Muscle layer of duodenum (tissue), 2 donors: Measurements from ENCODE around the gene PPP1R10.
"Not testable (repeated sequence)": the region's sequence is repeated elsewhere in the genome, so short reads cannot be mapped to it uniquely, and the experiment has no call there.

Source experiments
- H3K27ac ChIP-seq: one replicate; pipeline ENCODE4 v1.7.0; 2013; ENCODE audit warnings: mild to moderate bottlenecking, low read length
- H3K27me3 ChIP-seq: one replicate; pipeline ENCODE4 v1.7.0; 2013; ENCODE audit warnings: low read depth, mild to moderate bottlenecking, control low read depth, low read length
- H3K36me3 ChIP-seq, 2 donors: one replicate each; pipeline ENCODE4 v1.7.0; 2013; ENCODE audit warnings: low read length in 2 of 2, control low read depth in 1 of 2, mild to moderate bottlenecking in 1 of 2; ENCODE audit not compliant: insufficient read depth in 2 of 2, control insufficient read depth in 1 of 2
- H3K4me1 ChIP-seq, 2 donors: one replicate each; pipeline ENCODE4 v1.7.0; 2013; ENCODE audit warnings: low read length in 2 of 2, mild to moderate bottlenecking in 2 of 2, control low read depth in 1 of 2, moderate library complexity in 1 of 2; ENCODE audit not compliant: insufficient read depth in 2 of 2, control insufficient read depth in 1 of 2
- H3K4me3 ChIP-seq, 2 donors: one replicate each; pipeline ENCODE4 v1.7.0; 2013; ENCODE audit warnings: low read length in 2 of 2, low read depth in 1 of 2, mild to moderate bottlenecking in 1 of 2
- H3K9me3 ChIP-seq, 2 donors: one replicate each; pipeline ENCODE4 v1.7.0; 2013; ENCODE audit warnings: low read length in 2 of 2, control low read depth in 1 of 2, mild to moderate bottlenecking in 1 of 2; ENCODE audit not compliant: control insufficient read depth in 1 of 2
- donor health status: healthy.

Gene PPP1R10

DNA sequence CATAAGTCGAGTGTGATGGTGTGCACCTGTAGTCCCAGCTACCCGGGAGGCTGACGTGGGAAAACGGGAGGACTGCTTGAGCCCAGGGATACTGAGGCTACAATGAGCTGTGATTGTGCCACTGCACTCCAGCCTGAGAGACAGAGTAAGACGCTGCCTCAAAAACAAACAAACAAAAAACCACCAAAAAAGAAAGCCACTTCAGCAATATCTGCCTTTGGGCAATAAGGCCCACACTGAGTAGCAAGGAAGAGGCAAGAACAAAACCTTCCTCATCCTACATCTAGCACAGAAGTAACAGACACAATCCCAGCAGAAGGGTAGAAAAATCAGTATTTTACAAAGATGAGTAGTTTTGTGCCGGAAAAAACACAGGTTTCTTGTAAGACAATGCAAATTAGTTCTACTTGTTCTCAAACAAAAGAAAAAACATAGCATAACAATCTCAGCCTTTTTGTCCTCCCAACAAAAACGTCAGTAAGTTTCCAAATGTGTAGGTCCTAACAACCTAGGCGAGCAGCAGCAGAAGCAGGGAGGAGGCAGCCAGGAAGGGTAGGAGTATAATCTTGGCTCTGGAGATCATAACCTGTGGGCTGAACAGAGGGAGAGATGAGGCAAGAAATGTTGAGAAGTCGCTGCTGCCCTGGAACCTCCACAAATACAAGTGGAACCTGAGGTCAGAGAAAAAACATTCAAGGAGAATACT lies 5.7 kb downstream of the PPP1R10 start:
- H3K4me1 ChIP-seq, result peaks cover 24 to 44% of the 10 kb centered on the region in 2 donors
- H3K27ac ChIP-seq, result no peak overlapping the region

DNA sequence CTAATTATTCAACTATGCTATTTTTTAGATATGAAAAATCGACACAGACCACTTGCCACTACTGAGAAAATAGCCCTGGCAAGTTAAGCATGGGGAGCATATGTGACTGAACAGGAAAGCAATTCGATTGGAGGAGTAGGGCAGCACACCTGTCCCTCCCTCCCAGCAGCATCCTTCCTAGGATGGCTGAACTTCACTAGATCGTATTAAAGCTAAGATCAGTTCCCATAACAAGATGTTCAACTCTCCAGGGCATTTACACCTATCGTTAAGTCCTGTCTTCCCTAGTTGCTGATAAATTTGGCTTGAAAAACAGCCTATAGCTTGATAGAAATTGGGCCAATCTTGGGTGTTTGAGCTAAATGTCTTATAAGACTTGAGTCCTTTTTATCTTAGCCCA lies 7.0 kb downstream of the PPP1R10 start:
- Histone ChIP-seq H3K9me3 (no peaks in the 10 kb centered on the region), H3K36me3 (peaks cover 41 to 51% of the 10 kb centered on the region in 2 donors), H3K27ac (no peak overlapping the region), H3K27me3 (no peaks in the 10 kb centered on the region), H3K4me3 (no peak overlapping the region), H3K4me1 (peaks cover 24 to 44% of the 10 kb centered on the region in 2 donors)

More for the DNA sequence above, 5.7 kb downstream of the PPP1R10 start:
- Histone ChIP-seq H3K36me3 (peaks cover 34 to 48% of the 10 kb centered on the region in 2 donors), H3K4me3 (no peak overlapping the region), H3K27me3 (no peaks in the 10 kb centered on the region), H3K9me3 (no peaks in the 10 kb centered on the region)

DNA sequence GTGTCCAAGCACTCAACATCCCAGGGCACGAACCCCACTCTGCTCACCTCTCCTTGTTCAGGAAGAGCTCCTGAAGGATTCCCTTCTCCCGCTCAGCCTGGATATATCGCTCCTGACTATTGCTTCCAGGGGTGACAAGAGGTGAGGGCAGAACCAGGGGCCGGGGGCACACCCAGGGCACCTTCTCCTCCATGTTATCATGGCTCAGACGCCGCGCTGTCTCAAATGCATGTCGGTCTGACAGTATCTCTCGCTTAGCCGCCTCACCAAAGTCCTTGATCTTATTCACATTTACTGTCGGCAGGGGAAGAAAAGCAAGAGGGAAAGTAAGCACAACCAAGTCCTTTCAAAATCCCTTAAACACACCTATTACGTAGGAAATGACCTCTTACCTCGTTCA lies 13.1 kb downstream of the PPP1R10 start:
- Histone ChIP-seq H3K27me3 (no peaks in the 10 kb centered on the region), H3K27ac (no peak overlapping the region), H3K4me3 (no peak overlapping the region), H3K9me3 (no peaks in the 10 kb centered on the region), H3K4me1 (no peaks in the 10 kb centered on the region), H3K36me3 (peaks cover 73 to 84% of the 10 kb centered on the region in 2 donors)

GRCh38 chr6:30601815-30602641 lies 15.0 kb downstream of the PPP1R10 start:
- no peak overlapping the region for H3K27ac ChIP-seq
- peaks cover 58 to 65% of the 10 kb centered on the region in 2 donors for H3K36me3 ChIP-seq
- no peaks in the 10 kb centered on the region for H3K27me3 ChIP-seq
- H3K4me1 ChIP-seq, result no peaks in the 10 kb centered on the region
- no peaks in the 10 kb centered on the region for H3K9me3 ChIP-seq
- no peak overlapping the region for H3K4me3 ChIP-seq

DNA sequence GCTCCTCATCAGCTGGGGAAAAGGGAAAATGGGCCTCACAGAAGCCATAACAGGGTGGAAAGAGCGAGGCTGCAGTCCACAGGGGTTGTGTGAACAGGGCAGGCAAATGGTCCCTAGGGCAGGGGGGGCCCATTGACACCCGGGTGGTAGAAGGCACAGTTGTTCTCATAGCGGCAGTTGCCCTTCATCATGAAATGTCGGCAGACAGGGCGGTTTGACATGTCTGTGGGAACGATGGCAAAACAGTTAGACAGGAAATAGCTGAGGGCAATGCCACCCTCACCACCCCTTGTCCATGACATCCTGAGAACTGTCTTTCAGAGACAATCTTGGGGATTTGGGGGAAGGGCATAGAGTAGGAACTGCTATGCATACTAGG lies 15.6 kb downstream of the PPP1R10 start:
- no peak overlapping the region for H3K27ac ChIP-seq
- H3K4me3 ChIP-seq, result no peak overlapping the region
- H3K27me3 ChIP-seq, result no peaks in the 10 kb centered on the region
- H3K36me3 ChIP-seq, result peaks cover 52 to 59% of the 10 kb centered on the region in 2 donors
- H3K4me1 ChIP-seq, result no peaks in the 10 kb centered on the region
- H3K9me3 ChIP-seq, result no peaks in the 10 kb centered on the region

DNA sequence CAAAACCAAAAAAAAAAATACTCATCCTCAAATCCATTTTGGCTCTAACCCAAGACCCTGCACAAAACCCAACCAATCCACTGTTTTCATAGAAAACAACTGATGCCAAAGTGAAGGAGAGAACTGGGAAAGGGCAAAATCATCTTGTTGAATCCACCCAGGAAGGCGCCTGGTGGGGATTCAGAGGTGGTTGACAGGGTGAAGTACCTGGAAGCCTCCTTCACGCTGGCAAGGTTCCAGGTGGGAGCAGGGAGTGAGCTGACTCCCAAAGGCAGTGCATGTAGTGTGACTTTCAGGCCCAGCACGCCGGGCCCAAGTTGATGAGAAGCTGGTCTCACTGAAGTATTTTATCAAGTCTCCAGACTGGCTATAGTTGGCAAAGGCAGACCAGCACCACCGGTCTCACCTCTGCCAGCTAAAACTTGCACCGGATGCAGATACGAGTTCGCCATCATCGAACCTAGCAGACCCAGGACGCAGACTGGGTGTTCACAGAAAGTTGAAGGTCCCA lies 16.5 kb downstream of the PPP1R10 start:
- no peak overlapping the region for H3K4me3 ChIP-seq
- no peaks in the 10 kb centered on the region for H3K27me3 ChIP-seq
- H3K4me1 ChIP-seq, result no peaks in the 10 kb centered on the region
- no peaks in the 10 kb centered on the region for H3K9me3 ChIP-seq
- H3K36me3 ChIP-seq, result peaks cover 43 to 51% of the 10 kb centered on the region in 2 donors
- H3K27ac ChIP-seq, result no peak overlapping the region

DNA sequence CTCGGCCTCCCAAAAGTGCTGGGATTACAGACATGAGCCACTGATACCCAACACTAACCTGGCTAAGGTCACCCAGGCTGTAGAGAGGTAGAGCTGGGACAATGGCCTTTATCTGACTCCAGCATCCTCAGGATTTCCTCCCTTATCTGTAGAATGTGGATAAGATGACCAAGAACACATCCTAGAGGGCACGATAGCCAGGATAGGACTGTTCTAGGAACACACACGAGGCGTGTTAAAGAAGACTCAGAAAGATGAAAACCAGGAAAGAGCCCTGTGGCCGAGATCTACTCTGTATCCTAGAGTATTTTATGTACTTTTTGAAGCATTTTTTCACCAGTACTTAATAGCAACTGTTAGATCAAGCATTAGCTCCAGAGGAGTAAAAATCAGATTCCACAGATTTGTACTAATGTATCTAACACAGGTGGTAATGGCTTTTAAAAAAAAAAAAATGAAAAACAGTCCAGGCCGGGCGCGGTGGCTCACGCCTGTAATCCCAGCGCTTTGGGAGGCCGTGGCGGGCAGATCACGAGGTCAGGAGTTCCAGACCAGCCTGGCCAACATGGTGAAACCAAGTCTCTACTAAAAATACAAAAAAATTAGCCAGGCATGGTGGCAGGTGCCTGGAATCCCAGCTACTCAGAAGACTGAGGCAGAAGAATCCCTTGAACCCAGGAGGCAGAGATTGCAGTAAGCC lies 17.3 kb downstream of the PPP1R10 start:
- Histone ChIP-seq H3K36me3 (peaks cover 36 to 49% of the 10 kb centered on the region in 2 donors), H3K4me3 (no peak overlapping the region), H3K27me3 (no peaks in the 10 kb centered on the region), H3K27ac (no peak overlapping the region), H3K4me1 (no peaks in the 10 kb centered on the region), H3K9me3 (no peaks in the 10 kb centered on the region)

DNA sequence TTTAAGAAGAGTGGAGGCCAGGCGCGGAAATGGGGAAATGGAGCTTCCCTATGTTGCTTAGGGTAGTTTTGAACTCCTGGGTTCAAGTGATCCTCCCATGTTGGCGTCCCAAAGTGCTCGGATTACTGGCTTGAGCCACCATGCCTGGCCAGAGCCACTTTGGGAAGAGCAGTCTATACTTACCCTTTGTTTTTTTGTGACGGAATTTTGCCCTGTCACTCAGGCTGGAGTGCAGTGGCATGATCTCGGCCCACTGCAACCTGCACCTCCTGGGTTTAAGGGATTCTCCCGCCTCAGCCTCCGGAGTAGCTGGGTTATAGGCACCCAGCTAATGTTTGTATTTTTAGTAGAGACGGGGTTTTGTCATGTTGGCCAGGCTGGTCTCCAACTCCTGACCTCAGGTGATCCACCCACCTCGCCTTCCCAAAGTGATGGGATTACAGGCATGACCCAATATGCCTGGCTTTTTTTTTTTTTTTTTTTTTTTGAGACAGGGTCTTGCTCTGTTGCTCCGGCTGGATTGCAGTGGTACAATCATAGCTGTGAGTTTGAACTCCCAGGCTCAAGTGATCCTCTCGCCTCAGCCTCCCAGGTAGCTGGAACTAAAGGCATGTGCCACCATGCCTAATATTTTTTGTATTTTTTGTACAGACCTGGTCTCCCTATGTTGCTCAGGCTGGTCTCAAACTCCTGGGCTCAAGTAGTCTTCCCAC lies 18.0 kb downstream of the PPP1R10 start:
- no peaks in the 10 kb centered on the region for H3K27me3 ChIP-seq
- peaks cover 29 to 47% of the 10 kb centered on the region in 2 donors for H3K36me3 ChIP-seq
- H3K9me3 ChIP-seq, result no peaks in the 10 kb centered on the region
- H3K4me1 ChIP-seq, result no peaks in the 10 kb centered on the region
- no peak overlapping the region for H3K27ac ChIP-seq
- H3K4me3 ChIP-seq, result no peak overlapping the region

- peaks cover 14 to 42% of the 10 kb centered on the region in 2 donors for H3K36me3 ChIP-seq
- not testable (repeated sequence) for H3K27me3 ChIP-seq, H3K4me1 ChIP-seq, H3K27ac ChIP-seq, H3K9me3 ChIP-seq, H3K4me3 ChIP-seq
Measured at GRCh38 chr6:30597315-30598144, 19.5 kb downstream of the PPP1R10 start.

- no peaks in the 10 kb centered on the region for H3K27me3 ChIP-seq
- no peak overlapping the region for H3K4me3 ChIP-seq
- peaks cover 24 to 64% of the 10 kb centered on the region in 2 donors for H3K36me3 ChIP-seq
- no peak overlapping the region for H3K27ac ChIP-seq
- H3K9me3 ChIP-seq, result no peaks in the 10 kb centered on the region
- H3K4me1 ChIP-seq, result no peaks in the 10 kb centered on the region
Measured at GRCh38 chr6:30592287-30592686, 24.8 kb downstream of the PPP1R10 start.
